Measurements from ENCODE around the gene FAM241B.

GRCh38 chr10:69618746-69619145 is 11.3 kb upstream of the FAM241B start:
- TF ChIP-seq EZH2 (IDR thresholded peaks at IDR 0.05; ENCODE audit: low read length): no peak
- TF ChIP-seq CTCF (optimal IDR thresholded peaks at IDR 0.05 in 1 of 3, IDR thresholded peaks at IDR 0.05 in 1 of 3, conservative IDR thresholded peaks at IDR 0.05 in 1 of 3; ENCODE audit: extremely low read depth in 1 of 3, insufficient read depth in 2 of 3, low read length in 3 of 3): no peak
